ENCODE data around the gene HSD17B12.
A peak's percentile ranks its signal among the peaks of the same experiment; 100 is the strongest.

HSD17B12 gene

GRCh38 chr11:43735961-43736360 is 55.4 kb downstream of the HSD17B12 start:
- H3K4me2 ChIP-seq (ENCODE audit: low read length) = no peak overlapping the region
- H2BK5ac ChIP-seq (ENCODE audit: low read depth, low read length, poor library complexity) = no peak overlapping the region
- H3K27me3 ChIP-seq (ENCODE audit: insufficient read depth, low read length) = no peaks in the 10 kb centered on the region
- no CpG with 5 or more reads among the region's 4 CpGs for WGBS (ENCODE audit: extremely low coverage, insufficient coverage, insufficient read length)
- no peaks in the 10 kb centered on the region for H3K9me3 ChIP-seq (ENCODE audit: insufficient read depth, low read depth, low read length)
- H3K9ac ChIP-seq (ENCODE audit: low read length) = no peak overlapping the region
- peak overlapping the region; percentile 21 for H3K27ac ChIP-seq (ENCODE audit: low read depth, low read length)
- no peak overlapping the region for H3K18ac ChIP-seq (ENCODE audit: low read length)
- no peak overlapping the region for H4K12ac ChIP-seq (ENCODE audit: low read depth, low read length)
- no peak overlapping the region for H3K14ac ChIP-seq (ENCODE audit: low read length)
- peaks cover 5 to 21% of the 10 kb centered on the region in 2 experiments for H3K4me1 ChIP-seq (ENCODE audit: control insufficient read depth in 1 of 2, insufficient read depth in 2 of 2, low read length in 2 of 2)
- no peak overlapping the region for H4K8ac ChIP-seq (ENCODE audit: low read depth, low read length)
- no peak overlapping the region for H3K4ac ChIP-seq (ENCODE audit: low read depth, low read length)
- H2BK12ac ChIP-seq (ENCODE audit: low read length) = no peak overlapping the region
- no peak overlapping the region for H3K4me3 ChIP-seq (ENCODE audit: low read depth, low read length)
- DNase-seq = no peak
- no peak overlapping the region for H2BK120ac ChIP-seq (ENCODE audit: insufficient read depth, low read length, poor library complexity)
- H2AFZ ChIP-seq (ENCODE audit: insufficient read depth, low read length, poor library complexity) = no peak overlapping the region
- H2AK5ac ChIP-seq (ENCODE audit: low read length) = no peak overlapping the region
- no peak overlapping the region for H3K23ac ChIP-seq (ENCODE audit: low read length)
- peaks cover 9% of the 10 kb centered on the region for H3K79me1 ChIP-seq (ENCODE audit: low read length)
- peaks cover 6% of the 10 kb centered on the region in 2 experiments for H3K36me3 ChIP-seq (ENCODE audit: control insufficient read depth in 1 of 2, insufficient read depth in 2 of 2, low read length in 2 of 2)
- no peak overlapping the region for H4K91ac ChIP-seq (ENCODE audit: low read depth, low read length)
- peaks cover 2% of the 10 kb centered on the region for H3K79me2 ChIP-seq (ENCODE audit: control insufficient read depth, insufficient read depth, low read length, poor library complexity)

GRCh38 chr11:43736502-43737200 is 56.1 kb downstream of the HSD17B12 start:
- no CpG with 5 or more reads among the region's 5 CpGs for WGBS (ENCODE audit: extremely low coverage, insufficient coverage, insufficient read length)
- Histone ChIP-seq H3K23ac (ENCODE audit: low read length) (no peak overlapping the region), H3K4ac (ENCODE audit: low read depth, low read length) (peak overlapping the region; percentile 58), H2AFZ (ENCODE audit: insufficient read depth, low read length, poor library complexity) (no peak overlapping the region), H2BK5ac (ENCODE audit: low read depth, low read length, poor library complexity) (no peak overlapping the region), H2BK12ac (ENCODE audit: low read length) (no peak overlapping the region), H4K12ac (ENCODE audit: low read depth, low read length) (no peak overlapping the region), H3K9ac (ENCODE audit: low read length) (no peak overlapping the region), H3K14ac (ENCODE audit: low read length) (no peak overlapping the region), H3K4me1 (ENCODE audit: control insufficient read depth in 1 of 2, insufficient read depth in 2 of 2, low read length in 2 of 2) (peaks cover 5 to 21% of the 10 kb centered on the region in 2 experiments), H3K79me2 (ENCODE audit: control insufficient read depth, insufficient read depth, low read length, poor library complexity) (peaks cover 2% of the 10 kb centered on the region), H4K91ac (ENCODE audit: low read depth, low read length) (no peak overlapping the region), H4K8ac (ENCODE audit: low read depth, low read length) (no peak overlapping the region), H2AK5ac (ENCODE audit: low read length) (no peak overlapping the region), H3K27me3 (ENCODE audit: insufficient read depth, low read length) (no peaks in the 10 kb centered on the region), H3K79me1 (ENCODE audit: low read length) (peaks cover 9% of the 10 kb centered on the region), H3K9me3 (ENCODE audit: insufficient read depth, low read depth, low read length) (no peaks in the 10 kb centered on the region), H3K4me3 (ENCODE audit: low read depth, low read length) (no peak overlapping the region), H3K18ac (ENCODE audit: low read length) (no peak overlapping the region), H3K4me2 (ENCODE audit: low read length) (no peak overlapping the region), H3K36me3 (ENCODE audit: control insufficient read depth in 1 of 2, insufficient read depth in 2 of 2, low read length in 2 of 2) (peaks cover 6% of the 10 kb centered on the region in 2 experiments), H2BK120ac (ENCODE audit: insufficient read depth, low read length, poor library complexity) (no peak overlapping the region), H3K27ac (ENCODE audit: low read depth, low read length) (peak overlapping the region; percentile 33)
- no peak for DNase-seq

- H2AK5ac ChIP-seq (ENCODE audit: low read length) = no peak overlapping the region
These were observed 56.7 kb downstream of the HSD17B12 start for GRCh38 chr11:43737201-43737590.

GRCh38 chr11:43738600-43739409 is 58.3 kb downstream of the HSD17B12 start:
- peak overlapping the region; percentile 49 for H4K91ac ChIP-seq (ENCODE audit: low read depth, low read length)
- H2BK120ac ChIP-seq (ENCODE audit: insufficient read depth, low read length, poor library complexity) = no peak overlapping the region
- no peak overlapping the region for H2AK5ac ChIP-seq (ENCODE audit: low read length)
- H3K79me2 ChIP-seq (ENCODE audit: control insufficient read depth, insufficient read depth, low read length, poor library complexity) = peaks cover 2% of the 10 kb centered on the region
- H3K79me1 ChIP-seq (ENCODE audit: low read length) = peaks cover 9% of the 10 kb centered on the region
- H2BK5ac ChIP-seq (ENCODE audit: low read depth, low read length, poor library complexity) = no peak overlapping the region
- no peak overlapping the region for H4K12ac ChIP-seq (ENCODE audit: low read depth, low read length)
- no peak overlapping the region for H3K4me3 ChIP-seq (ENCODE audit: low read depth, low read length)
- no CpG with 5 or more reads among the region's 6 CpGs for WGBS (ENCODE audit: extremely low coverage, insufficient coverage, insufficient read length)
- H3K4me2 ChIP-seq (ENCODE audit: low read length) = peak overlapping the region; percentile 52
- H2BK12ac ChIP-seq (ENCODE audit: low read length) = no peak overlapping the region
- no peak overlapping the region for H2AFZ ChIP-seq (ENCODE audit: insufficient read depth, low read length, poor library complexity)
- peak; percentile 75 to 89 for DNase-seq
- H3K9ac ChIP-seq (ENCODE audit: low read length) = no peak overlapping the region
- H3K4me1 ChIP-seq (ENCODE audit: control insufficient read depth in 1 of 2, insufficient read depth in 2 of 2, low read length in 2 of 2) = peaks cover 5 to 21% of the 10 kb centered on the region in 2 experiments
- H3K4ac ChIP-seq (ENCODE audit: low read depth, low read length) = no peak overlapping the region
- H3K36me3 ChIP-seq (ENCODE audit: control insufficient read depth in 1 of 2, insufficient read depth in 2 of 2, low read length in 2 of 2) = peaks cover 6 to 11% of the 10 kb centered on the region in 2 experiments
- H3K27me3 ChIP-seq (ENCODE audit: insufficient read depth, low read length) = no peaks in the 10 kb centered on the region
- no peaks in the 10 kb centered on the region for H3K9me3 ChIP-seq (ENCODE audit: insufficient read depth, low read depth, low read length)
- H3K18ac ChIP-seq (ENCODE audit: low read length) = no peak overlapping the region
- no peak overlapping the region for H3K23ac ChIP-seq (ENCODE audit: low read length)
- peak overlapping the region; percentile 82 for H3K27ac ChIP-seq (ENCODE audit: low read depth, low read length)
- H4K8ac ChIP-seq (ENCODE audit: low read depth, low read length) = no peak overlapping the region
- H3K14ac ChIP-seq (ENCODE audit: low read length) = no peak overlapping the region

More at GRCh38 chr11:43737201-43737590, 56.7 kb downstream of the HSD17B12 start:
- Histone ChIP-seq H3K27me3 (ENCODE audit: insufficient read depth, low read length) (no peaks in the 10 kb centered on the region), H3K4me3 (ENCODE audit: low read depth, low read length) (no peak overlapping the region), H2AFZ (ENCODE audit: insufficient read depth, low read length, poor library complexity) (no peak overlapping the region), H3K4me2 (ENCODE audit: low read length) (no peak overlapping the region), H3K9me3 (ENCODE audit: insufficient read depth, low read depth, low read length) (no peaks in the 10 kb centered on the region), H2BK5ac (ENCODE audit: low read depth, low read length, poor library complexity) (no peak overlapping the region), H3K4ac (ENCODE audit: low read depth, low read length) (no peak overlapping the region), H3K23ac (ENCODE audit: low read length) (no peak overlapping the region), H4K12ac (ENCODE audit: low read depth, low read length) (no peak overlapping the region), H3K36me3 (ENCODE audit: control insufficient read depth in 1 of 2, insufficient read depth in 2 of 2, low read length in 2 of 2) (peaks cover 6% of the 10 kb centered on the region in 2 experiments), H4K8ac (ENCODE audit: low read depth, low read length) (no peak overlapping the region), H3K4me1 (ENCODE audit: control insufficient read depth in 1 of 2, insufficient read depth in 2 of 2, low read length in 2 of 2) (peaks cover 5 to 21% of the 10 kb centered on the region in 2 experiments), H3K18ac (ENCODE audit: low read length) (no peak overlapping the region), H2BK12ac (ENCODE audit: low read length) (no peak overlapping the region), H3K79me2 (ENCODE audit: control insufficient read depth, insufficient read depth, low read length, poor library complexity) (peaks cover 2% of the 10 kb centered on the region), H2BK120ac (ENCODE audit: insufficient read depth, low read length, poor library complexity) (no peak overlapping the region), H3K14ac (ENCODE audit: low read length) (no peak overlapping the region), H3K27ac (ENCODE audit: low read depth, low read length) (peak overlapping the region; percentile 82), H3K9ac (ENCODE audit: low read length) (no peak overlapping the region), H3K79me1 (ENCODE audit: low read length) (peaks cover 9% of the 10 kb centered on the region), H4K91ac (ENCODE audit: low read depth, low read length) (no peak overlapping the region)
- DNase-seq = no peak

Data from trophoblast cell (in vitro differentiated cells and primary cell).